GM12864 (cell line): ENCODE measurements around the gene GFI1B.

Experiments
- DNase-seq: peaks from one replicate; pipeline ENCODE4 v3.0.0-alpha.2; 2011; ENCODE audit warnings: low read depth
- H3K4me3 ChIP-seq: 2 replicates; pipeline ENCODE4 v1.5.1; 2011; ENCODE audit warnings: mild to moderate bottlenecking, low read depth, low read length, control low read depth
- TF ChIP-seq, protein P1 (sequence below): IDR thresholded peaks from 2 replicates; pipeline ENCODE4 v1.5.1; 2011; ENCODE audit warnings: low read depth, mild to moderate bottlenecking, moderate library complexity, low read length, control low read depth, inconsistent platforms; ENCODE audit errors: missing control alignments

The GFI1B gene

GRCh38 chr9:132978451-132979131 is at the start of gene GFI1B:
GFI1B (plus strand) TSS chr9:132978694; CDS start chr9:132986679, 7,985 bp downstream.
- DNase-seq: no peak
- TF ChIP-seq, protein P1, sequence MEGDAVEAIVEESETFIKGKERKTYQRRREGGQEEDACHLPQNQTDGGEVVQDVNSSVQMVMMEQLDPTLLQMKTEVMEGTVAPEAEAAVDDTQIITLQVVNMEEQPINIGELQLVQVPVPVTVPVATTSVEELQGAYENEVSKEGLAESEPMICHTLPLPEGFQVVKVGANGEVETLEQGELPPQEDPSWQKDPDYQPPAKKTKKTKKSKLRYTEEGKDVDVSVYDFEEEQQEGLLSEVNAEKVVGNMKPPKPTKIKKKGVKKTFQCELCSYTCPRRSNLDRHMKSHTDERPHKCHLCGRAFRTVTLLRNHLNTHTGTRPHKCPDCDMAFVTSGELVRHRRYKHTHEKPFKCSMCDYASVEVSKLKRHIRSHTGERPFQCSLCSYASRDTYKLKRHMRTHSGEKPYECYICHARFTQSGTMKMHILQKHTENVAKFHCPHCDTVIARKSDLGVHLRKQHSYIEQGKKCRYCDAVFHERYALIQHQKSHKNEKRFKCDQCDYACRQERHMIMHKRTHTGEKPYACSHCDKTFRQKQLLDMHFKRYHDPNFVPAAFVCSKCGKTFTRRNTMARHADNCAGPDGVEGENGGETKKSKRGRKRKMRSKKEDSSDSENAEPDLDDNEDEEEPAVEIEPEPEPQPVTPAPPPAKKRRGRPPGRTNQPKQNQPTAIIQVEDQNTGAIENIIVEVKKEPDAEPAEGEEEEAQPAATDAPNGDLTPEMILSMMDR: no peak
- H3K4me3 ChIP-seq: no peak within 1 kb of the TSS

GRCh38 chr9:132931178-132931735 is 47.2 kb upstream of the GFI1B start:
- no peak overlapping the region for H3K4me3 ChIP-seq
- TF ChIP-seq, protein P1: no peak
- no peak for DNase-seq

- no peak overlapping the region for H3K4me3 ChIP-seq
- DNase-seq: no peak
- TF ChIP-seq, protein P1: no peak
Observed at GRCh38 chr9:132935026-132935425, 43.5 kb upstream of the GFI1B start.

- no peak for DNase-seq
- H3K4me3 ChIP-seq: no peak overlapping the region
- TF ChIP-seq, protein P1: no peak
Observed at GRCh38 chr9:132937463-132937901, 41.0 kb upstream of the GFI1B start.

DNA sequence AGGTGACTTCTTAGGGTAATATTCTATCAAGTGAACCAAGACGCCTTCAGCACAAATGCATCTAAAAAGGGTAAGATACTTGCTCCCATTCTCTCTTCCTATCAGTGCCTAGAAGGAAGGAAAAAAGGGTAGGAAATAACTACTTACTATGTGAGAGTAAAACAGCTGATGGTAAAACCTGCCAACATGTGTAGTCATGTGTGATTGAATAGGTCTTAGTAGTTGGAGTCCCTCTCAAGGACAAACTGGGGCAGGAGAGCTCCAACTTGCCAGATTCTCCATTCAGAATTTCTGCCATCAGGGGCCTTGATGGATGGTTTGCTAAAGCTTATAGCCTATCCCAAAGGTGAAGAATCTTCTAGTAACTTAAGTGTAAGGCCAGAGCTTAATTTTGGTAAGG is 39.3 kb upstream of the GFI1B start:
- TF ChIP-seq, protein P1: no peak
- H3K4me3 ChIP-seq: no peak overlapping the region
- no peak for DNase-seq

DNA sequence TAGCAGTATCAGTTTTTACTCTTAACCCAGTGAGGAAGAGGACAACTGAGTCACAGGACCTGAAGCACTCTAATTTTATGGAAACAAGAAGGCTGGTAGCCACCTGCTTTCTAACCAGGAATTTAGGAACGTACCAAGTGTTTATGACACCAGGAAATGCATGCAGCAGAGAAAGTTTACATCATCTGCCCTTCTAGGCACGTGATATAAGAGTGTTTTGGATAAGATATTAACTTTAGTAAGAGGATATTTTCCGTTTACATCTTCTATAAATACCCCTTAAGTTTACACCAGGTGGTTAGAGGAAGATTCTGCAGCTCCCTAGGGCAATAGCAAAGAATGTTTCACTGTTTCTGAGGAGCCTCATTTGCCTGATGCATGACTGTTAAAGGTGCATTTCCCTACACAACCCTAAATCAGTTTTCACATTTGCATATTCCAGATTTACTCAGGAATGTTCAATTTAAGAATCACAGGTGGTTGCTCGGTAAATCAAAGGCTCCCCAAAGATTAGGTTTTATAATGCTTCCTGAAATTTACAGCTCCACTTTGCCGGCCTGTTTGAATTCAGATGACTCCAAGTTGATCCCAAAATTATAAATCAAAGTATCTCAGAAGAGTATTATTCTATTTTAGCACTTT is 35.8 kb upstream of the GFI1B start:
- no peak for DNase-seq
- peak overlapping the region; percentile 20; the same call in 1 of the 2 replicates for H3K4me3 ChIP-seq
- TF ChIP-seq, protein P1: no peak
